ENCODE measurements around the gene ARF1.

Gene ARF1

DNA sequence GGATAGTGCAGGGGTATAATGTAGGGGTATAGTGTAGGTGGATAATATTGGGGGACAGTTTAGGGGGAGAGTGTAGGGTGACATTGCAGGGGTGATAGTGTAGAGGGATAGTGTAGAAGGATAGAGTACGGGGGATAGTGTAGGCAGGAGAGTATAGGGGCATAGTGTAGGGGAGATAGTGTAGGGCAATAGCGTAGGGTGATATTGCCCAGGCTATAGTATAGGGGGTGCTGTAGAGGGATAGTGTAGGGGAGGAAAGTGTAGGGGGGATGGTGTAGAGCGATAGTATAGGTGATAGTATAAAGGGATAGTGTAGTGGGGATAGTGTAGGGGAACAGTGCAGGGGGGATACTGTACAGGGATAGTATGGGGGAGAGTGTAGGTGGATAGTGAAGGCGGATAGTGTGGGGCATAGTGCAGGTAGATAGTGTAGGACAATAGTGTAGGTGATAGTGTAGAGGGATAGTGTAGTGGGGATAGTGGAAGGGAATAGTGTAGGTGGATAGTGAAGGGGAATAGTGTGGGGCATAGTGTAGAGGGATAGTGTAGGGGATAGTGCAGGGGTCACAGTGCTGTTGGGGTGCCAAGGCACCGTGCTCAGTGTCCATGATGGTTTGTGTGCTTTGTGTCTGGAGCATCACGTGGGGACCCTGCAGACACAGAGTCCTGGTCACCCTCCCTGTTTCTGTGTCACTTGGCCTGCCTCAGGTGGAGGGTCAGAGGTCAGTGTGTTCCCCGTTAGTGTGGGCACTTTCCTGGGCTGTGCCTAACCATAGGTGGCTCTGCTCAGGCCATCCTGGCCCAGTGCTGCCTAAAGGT, 10.5 kb upstream of the ARF1 start:
- no peak for DNase-seq (ENCODE audit: low read depth in 3 of 3)

DNA sequence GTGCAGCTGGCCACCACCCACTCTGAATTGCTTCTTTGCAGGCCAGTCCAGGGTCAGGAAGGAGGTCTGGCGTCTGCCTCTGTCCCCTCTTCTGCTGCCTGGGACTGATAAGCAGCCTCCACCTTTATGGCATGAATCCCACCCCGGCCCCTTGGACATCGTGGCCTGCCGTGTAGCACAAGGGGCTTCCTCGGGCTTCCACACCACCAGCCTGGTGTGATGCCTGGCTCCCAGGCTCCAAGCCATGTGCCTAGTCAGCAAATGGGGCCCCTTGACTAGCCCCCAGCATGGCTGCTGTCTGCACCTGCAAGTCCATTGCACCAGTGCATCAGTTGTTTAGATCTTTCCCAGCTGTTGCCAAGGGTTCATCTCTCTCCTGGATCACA, 9.9 kb upstream of the ARF1 start:
- no peak for DNase-seq (ENCODE audit: low read depth in 3 of 3)

GRCh38 chr1:228073061-228073856, 9.2 kb upstream of the ARF1 start:
- no peak for DNase-seq (ENCODE audit: low read depth in 3 of 3)

DNA sequence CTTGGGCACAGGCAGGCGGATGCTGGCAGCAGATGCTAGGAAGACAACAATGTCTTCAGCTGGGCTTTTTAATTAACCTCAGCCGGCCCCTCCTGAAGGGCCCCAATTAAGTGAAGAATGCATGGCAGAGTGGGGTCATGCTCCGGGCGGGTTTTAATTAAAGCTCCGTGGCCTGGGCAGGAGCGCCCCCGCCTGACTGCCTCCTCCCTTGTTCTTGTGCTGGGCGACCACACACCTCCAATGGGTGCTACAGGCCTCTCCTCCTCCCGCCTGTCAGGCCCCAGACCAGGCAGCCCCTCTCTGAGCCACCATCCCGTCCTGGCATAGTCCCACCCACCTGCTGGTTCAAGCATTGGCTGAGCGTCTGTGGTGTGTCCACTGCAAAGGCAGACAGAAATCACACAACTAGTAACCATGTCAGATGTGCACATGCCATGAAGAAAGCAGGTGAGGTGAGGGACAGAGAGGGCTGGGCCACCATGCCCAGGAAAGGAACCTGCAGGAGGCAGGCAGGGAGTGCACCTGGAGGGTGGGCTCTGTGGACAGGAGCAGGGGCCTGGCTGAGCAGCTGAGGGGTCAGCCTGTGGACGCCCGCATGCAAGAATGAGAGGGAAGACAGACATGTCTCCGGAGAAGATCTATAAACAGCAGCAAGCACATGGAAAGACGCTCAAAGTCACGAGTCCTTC, 8.5 kb upstream of the ARF1 start:
- no peak for DNase-seq (ENCODE audit: low read depth in 3 of 3)

DNA sequence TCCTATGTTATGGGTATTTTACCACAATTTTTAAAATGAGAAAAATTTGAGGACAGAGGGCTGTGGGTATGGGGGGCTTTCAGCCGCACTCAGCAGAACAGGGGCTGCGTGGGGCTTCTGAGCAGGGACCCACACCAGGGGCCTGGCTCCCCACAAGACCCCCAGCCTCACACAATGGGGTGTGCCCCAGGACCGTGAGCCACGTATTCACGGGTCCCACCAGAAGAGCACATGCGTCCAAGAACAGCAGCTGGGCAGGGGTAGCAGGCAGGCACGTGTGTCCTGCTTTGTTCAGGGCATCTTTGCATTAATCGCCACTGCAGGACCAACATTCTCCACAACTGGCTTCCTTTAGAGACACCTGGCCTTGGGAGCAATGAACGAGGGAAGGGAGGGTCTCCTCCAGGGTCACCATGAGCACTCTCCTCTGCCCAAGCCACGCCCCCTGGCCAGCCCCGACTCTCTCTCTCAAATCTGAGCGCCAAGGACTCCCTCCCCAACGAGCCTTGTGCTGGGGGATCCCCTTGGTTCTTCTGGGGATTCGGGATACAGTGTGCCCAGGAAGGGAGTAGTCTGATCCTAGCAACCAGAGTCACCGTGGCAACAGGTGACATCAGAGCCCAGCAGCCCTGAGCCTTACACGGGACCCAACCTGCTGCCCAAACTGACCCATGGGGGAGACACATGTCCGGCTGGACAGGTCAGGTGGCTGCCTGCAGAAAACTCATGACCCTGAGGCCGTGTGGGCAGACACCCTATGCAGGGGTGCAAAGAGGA, 7.4 kb upstream of the ARF1 start:
- no peak for DNase-seq (ENCODE audit: low read depth in 3 of 3)

DNA sequence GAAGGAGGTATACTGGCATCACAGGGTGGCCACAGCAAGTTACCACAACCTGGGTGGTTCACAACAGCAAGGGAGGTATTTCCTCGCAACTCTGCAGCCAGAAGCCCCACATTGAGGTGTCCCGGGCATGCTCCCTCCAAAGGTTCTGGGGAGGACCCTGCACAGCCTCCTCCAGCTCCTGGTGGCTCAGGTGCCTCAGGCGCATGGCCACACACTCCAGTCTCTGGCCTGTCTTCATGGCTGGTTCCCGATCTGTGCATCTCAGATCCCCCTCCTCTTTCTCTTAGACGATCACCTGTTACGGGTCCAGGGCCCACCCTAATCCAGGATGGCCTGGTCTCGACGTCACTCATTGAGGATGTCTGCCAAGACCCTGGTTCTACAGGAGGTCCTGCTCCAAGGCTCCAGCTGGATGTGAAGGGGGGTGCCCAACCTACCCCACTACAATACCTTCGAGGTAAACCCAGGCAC, 6.7 kb upstream of the ARF1 start:
- no peak for DNase-seq (ENCODE audit: low read depth in 3 of 3)

- no peak for DNase-seq (ENCODE audit: low read depth in 3 of 3)
Observed at GRCh38 chr1:228076796-228077430, 5.6 kb upstream of the ARF1 start.

GRCh38 chr1:228077565-228078330, 4.8 kb upstream of the ARF1 start:
- DNase-seq (ENCODE audit: low read depth in 3 of 3): no peak

DNA sequence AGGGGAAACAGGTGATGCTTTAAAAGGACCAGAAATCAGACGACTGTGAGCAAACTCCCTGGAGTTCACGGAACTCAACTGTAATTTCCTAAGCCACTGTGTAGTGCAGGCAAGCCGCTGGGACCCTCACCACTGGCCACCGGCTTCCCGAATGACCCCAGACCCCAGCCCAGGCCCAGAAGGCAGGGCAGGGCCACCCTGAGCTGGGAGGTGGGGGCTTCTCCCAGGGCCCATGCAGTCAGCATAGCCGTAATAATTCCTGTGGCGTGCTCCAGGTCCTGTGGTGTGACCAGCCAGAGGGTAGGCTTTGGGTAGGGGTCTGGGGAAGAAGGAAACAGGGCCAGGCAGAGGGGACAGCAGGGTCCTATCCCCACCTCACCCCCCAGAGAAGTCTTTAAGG, 3.5 kb upstream of the ARF1 start:
- DNase-seq (ENCODE audit: low read depth in 3 of 3): no peak

- no peak for DNase-seq (ENCODE audit: low read depth in 3 of 3)
Observed at GRCh38 chr1:228079601-228080263, 2.8 kb upstream of the ARF1 start.

DNA sequence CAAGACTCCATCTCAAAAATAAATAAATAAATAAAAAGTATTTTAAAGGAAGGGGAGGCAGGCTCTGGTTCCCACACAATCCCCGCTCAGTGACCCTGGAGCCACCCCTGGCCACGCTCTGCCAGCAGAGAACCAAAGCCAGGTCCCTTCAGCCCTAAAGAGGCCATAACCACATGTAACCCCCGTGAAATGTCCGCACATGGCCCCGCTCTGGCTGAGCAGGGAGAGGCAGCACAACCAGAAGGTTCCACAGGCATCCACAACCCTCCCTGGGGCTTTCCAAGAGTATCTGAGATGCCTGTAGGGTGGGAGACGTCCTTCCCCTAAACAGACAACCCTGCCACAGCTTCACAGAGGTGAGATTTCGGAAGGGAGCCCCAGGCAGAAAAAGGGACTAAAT, 1.4 kb upstream of the ARF1 start:
- DNase-seq (ENCODE audit: low read depth in 3 of 3): no peak

- DNase-seq (ENCODE audit: low read depth in 3 of 3): no peak
Observed at GRCh38 chr1:228081578-228082213, 812 bp upstream of the ARF1 start.

GRCh38 chr1:228082918-228083870, 686 bp downstream of the ARF1 start:
- DNase-seq (ENCODE audit: low read depth in 3 of 3): no peak

- no peak for DNase-seq (ENCODE audit: low read depth in 3 of 3)
Observed at GRCh38 chr1:228083871-228084278, 1.4 kb downstream of the ARF1 start.

DNA sequence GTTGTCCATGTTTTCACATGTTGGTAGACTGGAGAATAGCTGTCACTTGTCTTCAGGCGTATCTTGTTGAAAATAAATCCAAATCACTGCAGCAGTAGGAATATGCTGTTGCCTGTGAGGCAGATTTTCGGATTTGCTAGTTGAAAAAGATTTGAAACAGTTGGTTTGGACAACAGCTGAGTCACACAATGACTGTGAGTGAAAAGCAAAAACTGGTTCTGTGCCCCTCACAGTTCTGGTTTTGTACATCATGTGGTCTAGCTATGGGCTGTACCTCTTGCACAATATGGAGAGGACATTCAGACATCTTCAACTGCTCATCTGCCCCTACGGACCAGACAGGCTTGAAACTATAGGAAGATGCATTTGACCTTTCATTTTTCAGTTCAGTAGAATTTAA, 1.8 kb downstream of the ARF1 start:
- DNase-seq (ENCODE audit: low read depth in 3 of 3): no peak

DNA sequence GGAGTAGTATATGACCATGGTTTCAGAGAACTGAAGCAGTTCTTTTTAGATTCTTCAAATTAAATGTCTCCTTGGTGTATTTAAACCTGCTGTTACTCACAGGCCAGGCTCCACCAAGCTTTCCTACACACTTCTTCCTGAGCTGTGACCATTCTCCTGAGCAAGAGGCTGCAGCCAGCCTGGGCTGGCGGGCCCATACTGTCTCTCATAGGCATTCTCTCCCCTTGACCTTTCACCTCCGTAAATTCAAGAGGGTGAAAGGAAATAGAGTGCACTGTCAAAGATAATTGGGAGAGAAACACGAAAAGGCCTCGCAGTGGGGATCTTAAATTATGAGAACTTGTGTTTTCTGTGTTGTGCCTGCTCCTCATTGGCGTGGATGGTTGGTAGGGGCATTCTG, 2.3 kb downstream of the ARF1 start:
- DNase-seq (ENCODE audit: low read depth in 3 of 3): no peak

DNA sequence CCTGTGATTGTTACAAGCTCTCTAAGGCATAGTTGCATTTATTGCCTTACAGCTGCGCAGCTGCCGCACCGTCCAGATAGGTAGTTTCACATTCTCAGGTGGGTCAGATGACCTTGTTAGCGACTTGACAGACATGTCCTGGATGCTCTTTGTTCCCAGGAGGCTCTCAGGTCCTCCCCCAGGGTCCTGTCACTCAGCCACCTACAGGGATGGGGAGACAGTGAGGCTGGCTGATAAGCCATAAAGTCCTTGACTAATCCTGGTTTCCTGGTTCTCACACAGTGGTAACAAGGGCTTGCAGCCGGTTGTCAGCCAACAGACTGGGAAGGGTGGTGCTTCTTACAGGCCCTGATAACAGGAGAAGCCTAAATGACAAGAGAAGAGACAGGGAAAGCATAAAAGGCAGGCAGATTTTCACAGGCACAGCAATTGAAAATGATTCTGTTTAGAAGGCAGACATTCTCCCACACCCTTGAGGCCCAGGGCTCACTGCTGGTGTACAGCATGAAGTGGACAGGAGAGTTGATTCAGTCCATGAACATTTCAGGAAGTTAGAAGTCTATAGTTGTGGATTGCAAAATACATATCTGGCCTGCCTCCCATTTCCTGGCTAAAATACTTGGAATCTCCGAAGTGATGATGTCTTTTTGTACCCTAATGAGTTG, 2.9 kb downstream of the ARF1 start:
- DNase-seq (ENCODE audit: low read depth in 3 of 3): no peak

DNA sequence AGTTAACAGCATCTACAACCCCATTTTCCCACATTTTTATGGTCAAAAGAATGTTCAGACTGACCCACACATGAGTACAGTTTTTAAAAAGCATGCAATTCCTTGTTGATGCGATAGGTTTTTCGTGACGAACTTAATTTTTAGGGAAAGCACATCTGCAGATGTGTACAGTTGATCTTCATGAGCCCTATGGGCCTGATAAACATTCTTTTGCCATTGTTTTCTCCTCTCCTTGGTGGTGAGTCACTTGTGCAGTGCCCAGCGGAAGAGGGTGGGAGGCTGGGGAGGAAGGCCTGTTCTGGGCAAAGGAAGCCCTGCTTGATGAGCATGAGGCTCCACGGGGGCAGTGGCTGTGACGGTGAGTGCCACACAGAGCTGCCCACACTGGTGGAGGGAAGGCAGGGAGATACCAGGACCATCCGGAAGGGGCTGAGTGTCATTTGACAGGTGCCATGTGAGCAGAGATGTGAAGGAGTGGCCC, 5.3 kb downstream of the ARF1 start:
- DNase-seq (ENCODE audit: low read depth in 3 of 3): no peak
